GM23338 (cell line): ENCODE measurements around the gene ATRIP. TPM values are rescaled to one million over a fixed set of nuclear protein-coding genes. Genes with fewer than 3 reads are reported as not detected.

Experiments used
- ATAC-seq: fragments of 200-7000 bp; cut with Tn5 transposase; 3 replicates; pipeline ENCODE4 v1.9.1; 2020
- DNase-seq: peaks from one replicate; pipeline ENCODE4 v3.0.0-alpha.2; 2015; ENCODE audit warnings: low spot score
- H2AFZ ChIP-seq: fragments of 200-600 bp; sonication (generic); 2 replicates; pipeline ENCODE4 v1.8.0; 2016; ENCODE audit warnings: antibody characterized with exemption, mild to moderate bottlenecking, moderate library complexity
- H3F3A ChIP-seq: fragments of 200-600 bp; sonication (generic); replicated peaks from 2 replicates; pipeline ENCODE4 v1.8.0; 2017; ENCODE audit warnings: antibody characterized with exemption, mixed run types, low read depth
- H3K27ac ChIP-seq: fragments of 200-600 bp; sonication (generic); 2 replicates; pipeline ENCODE4 v1.6.1; 2016; ENCODE audit warnings: low read depth
- H3K27me3 ChIP-seq: fragments of 200-600 bp; sonication (generic); 2 replicates; pipeline ENCODE4 v1.8.0; 2016; ENCODE audit warnings: mild to moderate bottlenecking, mixed run types, moderate library complexity; ENCODE audit not compliant: insufficient read depth
- H3K36me3 ChIP-seq: fragments of 200-600 bp; sonication (generic); 2 replicates; pipeline ENCODE4 v1.8.0; 2016; ENCODE audit warnings: mild to moderate bottlenecking; ENCODE audit not compliant: insufficient read depth
- H3K4me1 ChIP-seq: fragments of 200-600 bp; sonication (generic); 2 replicates; pipeline ENCODE4 v1.8.0; 2016; ENCODE audit warnings: mild to moderate bottlenecking, moderate library complexity; ENCODE audit not compliant: insufficient read depth
- H3K4me2 ChIP-seq: fragments of 200-600 bp; sonication (generic); 2 replicates; pipeline ENCODE4 v1.7.1; 2017; ENCODE audit warnings: mixed run types
- H3K4me3 ChIP-seq: fragments of 200-600 bp; sonication (generic); 2 replicates; pipeline ENCODE4 v1.6.1; 2016; ENCODE audit warnings: mixed run types
- H3K79me2 ChIP-seq: fragments of 200-600 bp; sonication (generic); replicated peaks from 2 replicates; pipeline ENCODE4 v1.8.0; 2017; ENCODE audit warnings: mild to moderate bottlenecking; ENCODE audit not compliant: insufficient read depth
- H3K9me2 ChIP-seq: fragments of 200-600 bp; sonication (generic); 2 replicates; pipeline ENCODE4 v1.8.0; 2017; ENCODE audit not compliant: insufficient read depth
- H4K20me1 ChIP-seq: fragments of 200-600 bp; sonication (generic); replicated peaks from 2 replicates; pipeline ENCODE4 v1.8.0; 2017; ENCODE audit warnings: mild to moderate bottlenecking; ENCODE audit not compliant: insufficient read depth
- H3K27ac Mint-ChIP-seq: 2 replicates; pipeline ENCODE4 v1.8.0; 2020; ENCODE audit warnings: inconsistent platforms, mild to moderate bottlenecking, moderate library complexity, mixed read lengths
- H3K27me3 Mint-ChIP-seq: 3 replicates; pipeline ENCODE4 v1.8.0; 2022; ENCODE audit warnings: low read depth, mild to moderate bottlenecking, moderate library complexity, mixed read lengths, inconsistent platforms; ENCODE audit not compliant: insufficient read depth, poor library complexity
- H3K36me3 Mint-ChIP-seq: 3 replicates; pipeline ENCODE4 v1.8.0; 2021; ENCODE audit warnings: low read depth, mild to moderate bottlenecking, inconsistent platforms, moderate library complexity, mixed read lengths
- H3K4me1 Mint-ChIP-seq: 3 replicates; pipeline ENCODE4 v1.8.0; 2020; ENCODE audit warnings: mild to moderate bottlenecking, inconsistent platforms, mixed read lengths
- H3K4me3 Mint-ChIP-seq: 3 replicates; pipeline ENCODE4 v1.8.0; 2021; ENCODE audit warnings: moderate library complexity, mild to moderate bottlenecking, inconsistent platforms, mixed read lengths
- H3K9me3 Mint-ChIP-seq: 3 replicates; pipeline ENCODE4 v1.8.0; 2020; ENCODE audit warnings: moderate library complexity, mild to moderate bottlenecking, inconsistent platforms, mixed read lengths
- EZH2phosphoT487 ChIP-seq: fragments of 200-600 bp; sonication (generic); IDR thresholded peaks from one replicate; pipeline ENCODE4 v1.8.1; 2018; ENCODE audit warnings: antibody characterized with exemption; ENCODE audit not compliant: unreplicated experiment
- JUNB ChIP-seq: IDR thresholded peaks from one replicate; pipeline ENCODE4 v1.6.1; 2016; ENCODE audit warnings: antibody characterized with exemption; ENCODE audit not compliant: unreplicated experiment
- NANOG ChIP-seq: IDR thresholded peaks from 2 replicates; pipeline ENCODE4 v1.6.1; 2016; ENCODE audit warnings: antibody characterized with exemption, borderline replicate concordance
- POLR2AphosphoS5 ChIP-seq: IDR thresholded peaks from 2 replicates; pipeline ENCODE4 v1.6.1; 2016; ENCODE audit warnings: antibody characterized with exemption, low read depth
- ZNF114 ChIP-seq: fragments of 250-450 bp; sonication (Bioruptor Pico); IDR thresholded peaks from 2 replicates; pipeline ENCODE4 v1.5.0; 2020; ENCODE audit warnings: mild to moderate bottlenecking, moderate library complexity
- ZNF331 ChIP-seq: fragments of 250-450 bp; sonication (Bioruptor Pico); IDR thresholded peaks from 2 replicates; pipeline ENCODE4 v1.5.0; 2020; ENCODE audit warnings: low read depth, mild to moderate bottlenecking, moderate library complexity
- polyA plus RNA-seq: library from polyadenylated mRNA; unstranded; fragments of >200 nt; fragmentation: Nextera tagmentation; extraction: Ambion mirVana; gene quantifications from 2 replicates; pipeline ENCODE4 v1.2.1, GENCODE V29; 2016
- total RNA-seq: library from RNA; depleted of rRNA; stranded (reverse); fragments of >200 nt; shearing (Covaris generic); gene quantifications from 2 replicates; pipeline ENCODE4 v1.2.3, GENCODE V29; 2014
- TF ChIP-seq, protein P1 (sequence below): IDR thresholded peaks from 2 replicates; pipeline ENCODE4 v1.6.1; 2016; ENCODE audit warnings: antibody characterized with exemption
- TF ChIP-seq, protein P2 (sequence below), 2 experiments: fragments of 200-600 bp in 1 of 2; sonication (generic) in 1 of 2; conservative IDR thresholded peaks; 2 replicates each; pipeline versions ENCODE4 v1.5.1 to v1.6.1; 2016 to 2017; ENCODE audit warnings: antibody characterized with exemption in 2 of 2, low read depth in 2 of 2, mild to moderate bottlenecking in 2 of 2, moderate library complexity in 1 of 2
- TF ChIP-seq, protein P3 (sequence below): IDR thresholded peaks from one replicate; pipeline ENCODE4 v1.6.1; 2018; ENCODE audit warnings: antibody characterized with exemption; ENCODE audit not compliant: unreplicated experiment

Gene ATRIP
- total and polyA plus RNA-seq, 2 experiments from 2014 or later, result 5.8 to 17.3 TPM

DNA sequence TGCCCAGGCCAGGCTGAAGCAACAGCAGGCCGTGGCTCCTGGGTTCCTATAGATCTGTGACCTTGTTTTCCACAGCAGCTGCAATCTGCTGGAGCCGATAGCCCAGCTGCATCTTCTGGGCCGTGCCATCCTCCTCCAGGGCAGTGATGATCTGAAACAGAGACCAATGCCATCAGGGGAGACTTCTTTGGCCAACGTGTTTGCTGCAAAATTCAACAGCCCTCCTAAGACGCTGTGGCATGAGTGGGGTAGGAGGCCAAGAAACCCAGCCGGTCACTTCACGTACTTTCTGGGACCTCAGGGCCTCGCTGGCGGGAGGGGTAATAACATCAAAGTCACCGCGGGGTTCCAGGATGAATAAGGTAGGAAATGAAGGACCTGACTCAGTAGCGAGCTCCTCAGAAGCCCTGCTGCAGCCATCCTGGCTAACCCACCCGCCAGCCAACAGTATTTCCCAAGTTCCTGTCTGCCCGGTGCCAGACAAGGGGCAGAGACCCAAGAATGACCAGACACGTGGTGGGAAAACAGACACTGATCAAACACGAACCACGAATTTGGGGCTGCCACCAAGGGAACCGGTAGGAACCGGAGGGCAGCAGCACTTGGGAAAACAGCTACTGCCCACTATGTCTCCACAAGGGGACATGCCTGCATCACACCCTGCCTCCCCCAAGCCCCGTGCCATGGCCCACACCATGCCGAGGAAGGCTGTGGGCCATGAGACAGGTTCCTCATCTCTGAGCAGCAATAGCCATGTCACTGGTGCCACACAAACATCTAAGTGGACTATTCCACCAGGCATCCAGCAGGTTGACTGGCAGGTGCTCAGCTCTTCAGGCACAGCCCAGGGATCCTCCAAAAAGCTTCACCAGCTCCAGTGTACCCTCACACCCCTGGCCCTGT is 41.8 kb upstream of the ATRIP start (continued):
- TF ChIP-seq, protein P1, sequence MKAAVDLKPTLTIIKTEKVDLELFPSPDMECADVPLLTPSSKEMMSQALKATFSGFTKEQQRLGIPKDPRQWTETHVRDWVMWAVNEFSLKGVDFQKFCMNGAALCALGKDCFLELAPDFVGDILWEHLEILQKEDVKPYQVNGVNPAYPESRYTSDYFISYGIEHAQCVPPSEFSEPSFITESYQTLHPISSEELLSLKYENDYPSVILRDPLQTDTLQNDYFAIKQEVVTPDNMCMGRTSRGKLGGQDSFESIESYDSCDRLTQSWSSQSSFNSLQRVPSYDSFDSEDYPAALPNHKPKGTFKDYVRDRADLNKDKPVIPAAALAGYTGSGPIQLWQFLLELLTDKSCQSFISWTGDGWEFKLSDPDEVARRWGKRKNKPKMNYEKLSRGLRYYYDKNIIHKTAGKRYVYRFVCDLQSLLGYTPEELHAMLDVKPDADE, result no peak

DNA sequence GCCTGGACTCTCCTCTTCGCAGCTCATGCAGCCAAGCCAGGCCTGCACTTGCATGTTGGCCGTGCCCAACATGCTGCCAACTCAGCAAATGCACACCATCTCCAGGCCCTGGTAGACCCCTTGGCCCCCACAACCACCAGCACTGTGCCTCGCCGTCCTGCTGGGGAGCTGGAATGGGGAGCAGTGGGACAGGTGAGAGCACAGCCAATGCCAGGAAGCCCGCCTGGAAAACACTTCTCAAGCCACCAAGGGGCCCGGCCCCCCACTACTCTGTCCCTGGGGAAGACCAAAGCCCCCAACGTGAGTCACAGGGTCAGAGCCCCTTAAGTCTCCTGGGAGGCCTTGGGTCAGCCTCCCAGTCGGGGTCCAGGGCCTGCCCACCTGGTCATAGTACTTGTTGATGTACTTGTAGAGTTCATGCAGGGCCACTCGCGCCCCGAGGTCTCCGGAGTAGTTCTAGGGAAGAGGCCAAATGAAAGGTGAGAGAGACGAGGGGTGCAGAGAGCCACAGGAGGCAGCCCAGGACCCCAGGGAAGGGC is 41.1 kb upstream of the ATRIP start:
- Histone ChIP-seq H3K79me2 (no peaks in the 10 kb centered on the region), H3K4me1 (no peaks in the 10 kb centered on the region), H3K4me2 (no peak overlapping the region), H2AFZ (no peak overlapping the region), H3K36me3 (peaks cover 13% of the 10 kb centered on the region), H3K4me3 (no peak overlapping the region), H3K9me2 (no peaks in the 10 kb centered on the region), H3F3A (no peaks in the 10 kb centered on the region; the same call in 1 of the 2 replicates), H3K27ac (no peak overlapping the region), H4K20me1 (no peaks in the 10 kb centered on the region; the same call in 1 of the 2 replicates), H3K27me3 (no peaks in the 10 kb centered on the region)
- TF ChIP-seq, protein P2, sequence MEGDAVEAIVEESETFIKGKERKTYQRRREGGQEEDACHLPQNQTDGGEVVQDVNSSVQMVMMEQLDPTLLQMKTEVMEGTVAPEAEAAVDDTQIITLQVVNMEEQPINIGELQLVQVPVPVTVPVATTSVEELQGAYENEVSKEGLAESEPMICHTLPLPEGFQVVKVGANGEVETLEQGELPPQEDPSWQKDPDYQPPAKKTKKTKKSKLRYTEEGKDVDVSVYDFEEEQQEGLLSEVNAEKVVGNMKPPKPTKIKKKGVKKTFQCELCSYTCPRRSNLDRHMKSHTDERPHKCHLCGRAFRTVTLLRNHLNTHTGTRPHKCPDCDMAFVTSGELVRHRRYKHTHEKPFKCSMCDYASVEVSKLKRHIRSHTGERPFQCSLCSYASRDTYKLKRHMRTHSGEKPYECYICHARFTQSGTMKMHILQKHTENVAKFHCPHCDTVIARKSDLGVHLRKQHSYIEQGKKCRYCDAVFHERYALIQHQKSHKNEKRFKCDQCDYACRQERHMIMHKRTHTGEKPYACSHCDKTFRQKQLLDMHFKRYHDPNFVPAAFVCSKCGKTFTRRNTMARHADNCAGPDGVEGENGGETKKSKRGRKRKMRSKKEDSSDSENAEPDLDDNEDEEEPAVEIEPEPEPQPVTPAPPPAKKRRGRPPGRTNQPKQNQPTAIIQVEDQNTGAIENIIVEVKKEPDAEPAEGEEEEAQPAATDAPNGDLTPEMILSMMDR (conservative IDR thresholded peaks at IDR 0.05; ENCODE audit: low read depth in 2 of 2), result no peak
- TF ChIP-seq, protein P3, sequence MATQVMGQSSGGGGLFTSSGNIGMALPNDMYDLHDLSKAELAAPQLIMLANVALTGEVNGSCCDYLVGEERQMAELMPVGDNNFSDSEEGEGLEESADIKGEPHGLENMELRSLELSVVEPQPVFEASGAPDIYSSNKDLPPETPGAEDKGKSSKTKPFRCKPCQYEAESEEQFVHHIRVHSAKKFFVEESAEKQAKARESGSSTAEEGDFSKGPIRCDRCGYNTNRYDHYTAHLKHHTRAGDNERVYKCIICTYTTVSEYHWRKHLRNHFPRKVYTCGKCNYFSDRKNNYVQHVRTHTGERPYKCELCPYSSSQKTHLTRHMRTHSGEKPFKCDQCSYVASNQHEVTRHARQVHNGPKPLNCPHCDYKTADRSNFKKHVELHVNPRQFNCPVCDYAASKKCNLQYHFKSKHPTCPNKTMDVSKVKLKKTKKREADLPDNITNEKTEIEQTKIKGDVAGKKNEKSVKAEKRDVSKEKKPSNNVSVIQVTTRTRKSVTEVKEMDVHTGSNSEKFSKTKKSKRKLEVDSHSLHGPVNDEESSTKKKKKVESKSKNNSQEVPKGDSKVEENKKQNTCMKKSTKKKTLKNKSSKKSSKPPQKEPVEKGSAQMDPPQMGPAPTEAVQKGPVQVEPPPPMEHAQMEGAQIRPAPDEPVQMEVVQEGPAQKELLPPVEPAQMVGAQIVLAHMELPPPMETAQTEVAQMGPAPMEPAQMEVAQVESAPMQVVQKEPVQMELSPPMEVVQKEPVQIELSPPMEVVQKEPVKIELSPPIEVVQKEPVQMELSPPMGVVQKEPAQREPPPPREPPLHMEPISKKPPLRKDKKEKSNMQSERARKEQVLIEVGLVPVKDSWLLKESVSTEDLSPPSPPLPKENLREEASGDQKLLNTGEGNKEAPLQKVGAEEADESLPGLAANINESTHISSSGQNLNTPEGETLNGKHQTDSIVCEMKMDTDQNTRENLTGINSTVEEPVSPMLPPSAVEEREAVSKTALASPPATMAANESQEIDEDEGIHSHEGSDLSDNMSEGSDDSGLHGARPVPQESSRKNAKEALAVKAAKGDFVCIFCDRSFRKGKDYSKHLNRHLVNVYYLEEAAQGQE, result no peak
- TF ChIP-seq POLR2AphosphoS5 (no peak), ZNF331 (CRISPR knock-in tag) (no peak), EZH2phosphoT487 (no peak), JUNB (no peak), NANOG (no peak), ZNF114 (CRISPR knock-in tag) (no peak)
- TF ChIP-seq, protein P1, result no peak
- Mint-ChIP-seq H3K9me3 (no peaks in the 10 kb centered on the region), H3K36me3 (peaks cover 90% of the 10 kb centered on the region), H3K27ac (no peak overlapping the region), H3K4me3 (no peak overlapping the region), H3K4me1 (no peaks in the 10 kb centered on the region), H3K27me3 (peaks cover 8% of the 10 kb centered on the region)
- ATAC-seq, result no peak
- DNase-seq, result no peak
